GM23338 (cell line): Measurements from ENCODE around the gene SLC51B. TPM values are rescaled to one million over a fixed set of nuclear protein-coding genes. Genes with fewer than 3 reads are reported as not detected.

Experiments
- ATAC-seq: fragments of 200-7000 bp; cut with Tn5 transposase; 3 replicates; pipeline ENCODE4 v1.9.1; 2020
- DNase-seq: peaks from one replicate; pipeline ENCODE4 v3.0.0-alpha.2; 2015; ENCODE audit warnings: low spot score
- H2AFZ ChIP-seq: fragments of 200-600 bp; sonication (generic); 2 replicates; pipeline ENCODE4 v1.8.0; 2016; ENCODE audit warnings: antibody characterized with exemption, mild to moderate bottlenecking, moderate library complexity
- H3F3A ChIP-seq: fragments of 200-600 bp; sonication (generic); replicated peaks from 2 replicates; pipeline ENCODE4 v1.8.0; 2017; ENCODE audit warnings: antibody characterized with exemption, mixed run types, low read depth
- H3K27ac ChIP-seq: fragments of 200-600 bp; sonication (generic); 2 replicates; pipeline ENCODE4 v1.6.1; 2016; ENCODE audit warnings: low read depth
- H3K27me3 ChIP-seq: fragments of 200-600 bp; sonication (generic); 2 replicates; pipeline ENCODE4 v1.8.0; 2016; ENCODE audit warnings: mild to moderate bottlenecking, mixed run types, moderate library complexity; ENCODE audit not compliant: insufficient read depth
- H3K36me3 ChIP-seq: fragments of 200-600 bp; sonication (generic); 2 replicates; pipeline ENCODE4 v1.8.0; 2016; ENCODE audit warnings: mild to moderate bottlenecking; ENCODE audit not compliant: insufficient read depth
- H3K4me1 ChIP-seq: fragments of 200-600 bp; sonication (generic); 2 replicates; pipeline ENCODE4 v1.8.0; 2016; ENCODE audit warnings: mild to moderate bottlenecking, moderate library complexity; ENCODE audit not compliant: insufficient read depth
- H3K4me2 ChIP-seq: fragments of 200-600 bp; sonication (generic); 2 replicates; pipeline ENCODE4 v1.7.1; 2017; ENCODE audit warnings: mixed run types
- H3K4me3 ChIP-seq: fragments of 200-600 bp; sonication (generic); 2 replicates; pipeline ENCODE4 v1.6.1; 2016; ENCODE audit warnings: mixed run types
- H3K79me2 ChIP-seq: fragments of 200-600 bp; sonication (generic); replicated peaks from 2 replicates; pipeline ENCODE4 v1.8.0; 2017; ENCODE audit warnings: mild to moderate bottlenecking; ENCODE audit not compliant: insufficient read depth
- H3K9me2 ChIP-seq: fragments of 200-600 bp; sonication (generic); 2 replicates; pipeline ENCODE4 v1.8.0; 2017; ENCODE audit not compliant: insufficient read depth
- H4K20me1 ChIP-seq: fragments of 200-600 bp; sonication (generic); replicated peaks from 2 replicates; pipeline ENCODE4 v1.8.0; 2017; ENCODE audit warnings: mild to moderate bottlenecking; ENCODE audit not compliant: insufficient read depth
- H3K27ac Mint-ChIP-seq: 2 replicates; pipeline ENCODE4 v1.8.0; 2020; ENCODE audit warnings: inconsistent platforms, mild to moderate bottlenecking, moderate library complexity, mixed read lengths
- H3K27me3 Mint-ChIP-seq: 3 replicates; pipeline ENCODE4 v1.8.0; 2022; ENCODE audit warnings: low read depth, mild to moderate bottlenecking, moderate library complexity, mixed read lengths, inconsistent platforms; ENCODE audit not compliant: insufficient read depth, poor library complexity
- H3K36me3 Mint-ChIP-seq: 3 replicates; pipeline ENCODE4 v1.8.0; 2021; ENCODE audit warnings: low read depth, mild to moderate bottlenecking, inconsistent platforms, moderate library complexity, mixed read lengths
- H3K4me1 Mint-ChIP-seq: 3 replicates; pipeline ENCODE4 v1.8.0; 2020; ENCODE audit warnings: mild to moderate bottlenecking, inconsistent platforms, mixed read lengths
- H3K4me3 Mint-ChIP-seq: 3 replicates; pipeline ENCODE4 v1.8.0; 2021; ENCODE audit warnings: moderate library complexity, mild to moderate bottlenecking, inconsistent platforms, mixed read lengths
- H3K9me3 Mint-ChIP-seq: 3 replicates; pipeline ENCODE4 v1.8.0; 2020; ENCODE audit warnings: moderate library complexity, mild to moderate bottlenecking, inconsistent platforms, mixed read lengths
- CREB1 ChIP-seq: fragments of 250-450 bp; sonication (Bioruptor Pico); IDR thresholded peaks from 2 replicates; pipeline ENCODE4 v1.5.0; 2020; ENCODE audit warnings: low read depth, mild to moderate bottlenecking, moderate library complexity
- CTCF ChIP-seq, 2 experiments: fragments of 200-600 bp in 1 of 2; sonication (generic) in 1 of 2; conservative IDR thresholded peaks; 2 replicates each; pipeline versions ENCODE4 v1.5.1 to v1.6.1; 2016 to 2017; ENCODE audit warnings: antibody characterized with exemption in 2 of 2, low read depth in 2 of 2, mild to moderate bottlenecking in 2 of 2, moderate library complexity in 1 of 2
- EZH2phosphoT487 ChIP-seq: fragments of 200-600 bp; sonication (generic); IDR thresholded peaks from one replicate; pipeline ENCODE4 v1.8.1; 2018; ENCODE audit warnings: antibody characterized with exemption; ENCODE audit not compliant: unreplicated experiment
- JUNB ChIP-seq: IDR thresholded peaks from one replicate; pipeline ENCODE4 v1.6.1; 2016; ENCODE audit warnings: antibody characterized with exemption; ENCODE audit not compliant: unreplicated experiment
- NANOG ChIP-seq: IDR thresholded peaks from 2 replicates; pipeline ENCODE4 v1.6.1; 2016; ENCODE audit warnings: antibody characterized with exemption, borderline replicate concordance
- POLR2AphosphoS5 ChIP-seq: IDR thresholded peaks from 2 replicates; pipeline ENCODE4 v1.6.1; 2016; ENCODE audit warnings: antibody characterized with exemption, low read depth
- STAT1 ChIP-seq: IDR thresholded peaks from one replicate; pipeline ENCODE4 v1.6.1; 2016; ENCODE audit warnings: antibody characterized with exemption; ENCODE audit not compliant: unreplicated experiment
- ZNF114 ChIP-seq: fragments of 250-450 bp; sonication (Bioruptor Pico); IDR thresholded peaks from 2 replicates; pipeline ENCODE4 v1.5.0; 2020; ENCODE audit warnings: mild to moderate bottlenecking, moderate library complexity
- ZNF331 ChIP-seq: fragments of 250-450 bp; sonication (Bioruptor Pico); IDR thresholded peaks from 2 replicates; pipeline ENCODE4 v1.5.0; 2020; ENCODE audit warnings: low read depth, mild to moderate bottlenecking, moderate library complexity
- polyA plus RNA-seq: library from polyadenylated mRNA; unstranded; fragments of >200 nt; fragmentation: Nextera tagmentation; extraction: Ambion mirVana; gene quantifications from 2 replicates; pipeline ENCODE4 v1.2.1, GENCODE V29; 2016
- total RNA-seq: library from RNA; depleted of rRNA; stranded (reverse); fragments of >200 nt; shearing (Covaris generic); gene quantifications from 2 replicates; pipeline ENCODE4 v1.2.3, GENCODE V29; 2014
- TF ChIP-seq, protein P1 (sequence below): fragments of 250-450 bp; sonication (Bioruptor Pico); IDR thresholded peaks from 2 replicates; pipeline ENCODE4 v1.5.0; 2020; ENCODE audit warnings: mild to moderate bottlenecking, moderate library complexity
- TF ChIP-seq, protein P2 (sequence below): IDR thresholded peaks from one replicate; pipeline ENCODE4 v1.6.1; 2018; ENCODE audit warnings: antibody characterized with exemption; ENCODE audit not compliant: unreplicated experiment
- TF ChIP-seq, protein P3 (sequence below): IDR thresholded peaks from 2 replicates; pipeline ENCODE4 v1.6.1; 2016; ENCODE audit warnings: antibody characterized with exemption

The SLC51B gene
- total and polyA plus RNA-seq, 2 experiments from 2014 or later, result not detected

- TF ChIP-seq, protein P1, sequence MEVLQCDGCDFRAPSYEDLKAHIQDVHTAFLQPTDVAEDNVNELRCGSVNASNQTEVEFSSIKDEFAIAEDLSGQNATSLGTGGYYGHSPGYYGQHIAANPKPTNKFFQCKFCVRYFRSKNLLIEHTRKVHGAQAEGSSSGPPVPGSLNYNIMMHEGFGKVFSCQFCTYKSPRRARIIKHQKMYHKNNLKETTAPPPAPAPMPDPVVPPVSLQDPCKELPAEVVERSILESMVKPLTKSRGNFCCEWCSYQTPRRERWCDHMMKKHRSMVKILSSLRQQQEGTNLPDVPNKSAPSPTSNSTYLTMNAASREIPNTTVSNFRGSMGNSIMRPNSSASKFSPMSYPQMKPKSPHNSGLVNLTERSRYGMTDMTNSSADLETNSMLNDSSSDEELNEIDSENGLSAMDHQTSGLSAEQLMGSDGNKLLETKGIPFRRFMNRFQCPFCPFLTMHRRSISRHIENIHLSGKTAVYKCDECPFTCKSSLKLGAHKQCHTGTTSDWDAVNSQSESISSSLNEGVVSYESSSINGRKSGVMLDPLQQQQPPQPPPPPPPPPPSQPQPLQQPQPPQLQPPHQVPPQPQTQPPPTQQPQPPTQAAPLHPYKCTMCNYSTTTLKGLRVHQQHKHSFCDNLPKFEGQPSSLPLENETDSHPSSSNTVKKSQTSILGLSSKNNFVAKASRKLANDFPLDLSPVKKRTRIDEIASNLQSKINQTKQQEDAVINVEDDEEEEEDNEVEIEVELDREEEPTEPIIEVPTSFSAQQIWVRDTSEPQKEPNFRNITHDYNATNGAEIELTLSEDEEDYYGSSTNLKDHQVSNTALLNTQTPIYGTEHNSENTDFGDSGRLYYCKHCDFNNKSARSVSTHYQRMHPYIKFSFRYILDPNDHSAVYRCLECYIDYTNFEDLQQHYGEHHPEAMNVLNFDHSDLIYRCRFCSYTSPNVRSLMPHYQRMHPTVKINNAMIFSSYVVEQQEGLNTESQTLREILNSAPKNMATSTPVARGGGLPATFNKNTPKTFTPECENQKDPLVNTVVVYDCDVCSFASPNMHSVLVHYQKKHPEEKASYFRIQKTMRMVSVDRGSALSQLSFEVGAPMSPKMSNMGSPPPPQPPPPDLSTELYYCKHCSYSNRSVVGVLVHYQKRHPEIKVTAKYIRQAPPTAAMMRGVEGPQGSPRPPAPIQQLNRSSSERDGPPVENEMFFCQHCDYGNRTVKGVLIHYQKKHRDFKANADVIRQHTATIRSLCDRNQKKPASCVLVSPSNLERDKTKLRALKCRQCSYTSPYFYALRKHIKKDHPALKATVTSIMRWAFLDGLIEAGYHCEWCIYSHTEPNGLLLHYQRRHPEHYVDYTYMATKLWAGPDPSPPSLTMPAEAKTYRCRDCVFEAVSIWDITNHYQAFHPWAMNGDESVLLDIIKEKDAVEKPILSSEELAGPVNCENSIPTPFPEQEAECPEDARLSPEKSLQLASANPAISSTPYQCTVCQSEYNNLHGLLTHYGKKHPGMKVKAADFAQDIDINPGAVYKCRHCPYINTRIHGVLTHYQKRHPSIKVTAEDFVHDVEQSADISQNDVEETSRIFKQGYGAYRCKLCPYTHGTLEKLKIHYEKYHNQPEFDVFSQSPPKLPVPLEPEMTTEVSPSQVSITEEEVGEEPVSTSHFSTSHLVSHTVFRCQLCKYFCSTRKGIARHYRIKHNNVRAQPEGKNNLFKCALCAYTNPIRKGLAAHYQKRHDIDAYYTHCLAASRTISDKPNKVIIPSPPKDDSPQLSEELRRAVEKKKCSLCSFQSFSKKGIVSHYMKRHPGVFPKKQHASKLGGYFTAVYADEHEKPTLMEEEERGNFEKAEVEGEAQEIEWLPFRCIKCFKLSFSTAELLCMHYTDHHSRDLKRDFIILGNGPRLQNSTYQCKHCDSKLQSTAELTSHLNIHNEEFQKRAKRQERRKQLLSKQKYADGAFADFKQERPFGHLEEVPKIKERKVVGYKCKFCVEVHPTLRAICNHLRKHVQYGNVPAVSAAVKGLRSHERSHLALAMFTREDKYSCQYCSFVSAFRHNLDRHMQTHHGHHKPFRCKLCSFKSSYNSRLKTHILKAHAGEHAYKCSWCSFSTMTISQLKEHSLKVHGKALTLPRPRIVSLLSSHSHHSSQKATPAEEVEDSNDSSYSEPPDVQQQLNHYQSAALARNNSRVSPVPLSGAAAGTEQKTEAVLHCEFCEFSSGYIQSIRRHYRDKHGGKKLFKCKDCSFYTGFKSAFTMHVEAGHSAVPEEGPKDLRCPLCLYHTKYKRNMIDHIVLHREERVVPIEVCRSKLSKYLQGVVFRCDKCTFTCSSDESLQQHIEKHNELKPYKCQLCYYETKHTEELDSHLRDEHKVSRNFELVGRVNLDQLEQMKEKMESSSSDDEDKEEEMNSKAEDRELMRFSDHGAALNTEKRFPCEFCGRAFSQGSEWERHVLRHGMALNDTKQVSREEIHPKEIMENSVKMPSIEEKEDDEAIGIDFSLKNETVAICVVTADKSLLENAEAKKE (CRISPR knock-in tag), result no peak
- no peak for TF ChIP-seq NANOG
These were observed 42.2 kb downstream of the SLC51B start (continued) for GRCh38 chr15:65087411-65087810.

DNA sequence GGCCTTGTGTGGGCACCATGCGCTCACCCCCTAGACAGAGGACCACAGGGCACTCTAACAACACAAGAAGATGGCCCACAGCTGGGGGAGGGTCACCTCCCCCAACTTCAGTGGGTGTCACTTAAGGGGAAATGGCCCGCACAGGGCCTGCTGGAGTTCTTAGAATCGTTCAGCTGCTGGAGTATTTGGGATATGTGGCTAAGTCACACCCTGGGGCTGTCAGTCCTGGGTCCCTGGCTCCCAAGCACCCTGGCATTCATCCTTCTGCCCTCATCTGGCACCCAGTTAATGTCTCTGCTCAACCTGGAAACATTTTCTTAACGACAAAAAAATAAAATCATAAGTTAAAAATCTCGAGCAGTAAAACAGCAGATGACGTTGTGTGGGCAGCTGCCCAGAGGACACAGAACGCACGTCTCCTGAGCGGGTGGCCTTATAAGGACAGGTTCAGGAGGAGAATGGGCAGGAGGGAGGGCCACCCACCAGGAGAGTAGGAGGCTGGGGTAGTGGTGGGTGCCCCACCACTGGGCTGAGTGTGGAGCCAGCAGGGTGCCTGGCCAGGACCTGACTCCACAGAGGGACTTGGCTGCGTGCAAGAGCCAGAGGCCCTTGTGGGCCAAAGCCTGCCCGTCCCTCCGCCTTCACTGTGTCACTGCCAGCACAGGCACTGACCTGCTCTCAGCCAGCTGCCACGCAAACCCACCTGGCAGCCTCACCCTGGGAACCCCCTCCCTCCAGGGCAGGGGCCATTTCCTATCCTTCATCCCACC is 42.9 kb downstream of the SLC51B start:
- H3K9me2 ChIP-seq, result no peaks in the 10 kb centered on the region
- H3K27ac Mint-ChIP-seq, result no peak overlapping the region
- peaks cover 25% of the 10 kb centered on the region for H3K4me1 ChIP-seq
- no peak overlapping the region for H3K4me3 Mint-ChIP-seq
- no peaks in the 10 kb centered on the region for H3K27me3 ChIP-seq
- H3F3A ChIP-seq, result peaks cover 12% of the 10 kb centered on the region
- ATAC-seq (no peak), DNase-seq (no peak)
- no peak overlapping the region for H2AFZ ChIP-seq
- no peak overlapping the region for H3K4me2 ChIP-seq
- H4K20me1 ChIP-seq, result no peaks in the 10 kb centered on the region
- peaks cover 47% of the 10 kb centered on the region for H3K4me1 Mint-ChIP-seq
- H3K9me3 Mint-ChIP-seq, result no peaks in the 10 kb centered on the region
- peaks cover 12% of the 10 kb centered on the region for H3K27me3 Mint-ChIP-seq
- H3K36me3 ChIP-seq, result no peaks in the 10 kb centered on the region
- H3K27ac ChIP-seq, result no peak overlapping the region
- H3K4me3 ChIP-seq, result no peak overlapping the region
- no peaks in the 10 kb centered on the region for H3K79me2 ChIP-seq
- H3K36me3 Mint-ChIP-seq, result no peaks in the 10 kb centered on the region
- no peak for TF ChIP-seq NANOG
- TF ChIP-seq JUNB, result no peak
- TF ChIP-seq EZH2phosphoT487, result no peak
- no peak for TF ChIP-seq POLR2AphosphoS5
- no peak for TF ChIP-seq STAT1
- TF ChIP-seq, protein P2, sequence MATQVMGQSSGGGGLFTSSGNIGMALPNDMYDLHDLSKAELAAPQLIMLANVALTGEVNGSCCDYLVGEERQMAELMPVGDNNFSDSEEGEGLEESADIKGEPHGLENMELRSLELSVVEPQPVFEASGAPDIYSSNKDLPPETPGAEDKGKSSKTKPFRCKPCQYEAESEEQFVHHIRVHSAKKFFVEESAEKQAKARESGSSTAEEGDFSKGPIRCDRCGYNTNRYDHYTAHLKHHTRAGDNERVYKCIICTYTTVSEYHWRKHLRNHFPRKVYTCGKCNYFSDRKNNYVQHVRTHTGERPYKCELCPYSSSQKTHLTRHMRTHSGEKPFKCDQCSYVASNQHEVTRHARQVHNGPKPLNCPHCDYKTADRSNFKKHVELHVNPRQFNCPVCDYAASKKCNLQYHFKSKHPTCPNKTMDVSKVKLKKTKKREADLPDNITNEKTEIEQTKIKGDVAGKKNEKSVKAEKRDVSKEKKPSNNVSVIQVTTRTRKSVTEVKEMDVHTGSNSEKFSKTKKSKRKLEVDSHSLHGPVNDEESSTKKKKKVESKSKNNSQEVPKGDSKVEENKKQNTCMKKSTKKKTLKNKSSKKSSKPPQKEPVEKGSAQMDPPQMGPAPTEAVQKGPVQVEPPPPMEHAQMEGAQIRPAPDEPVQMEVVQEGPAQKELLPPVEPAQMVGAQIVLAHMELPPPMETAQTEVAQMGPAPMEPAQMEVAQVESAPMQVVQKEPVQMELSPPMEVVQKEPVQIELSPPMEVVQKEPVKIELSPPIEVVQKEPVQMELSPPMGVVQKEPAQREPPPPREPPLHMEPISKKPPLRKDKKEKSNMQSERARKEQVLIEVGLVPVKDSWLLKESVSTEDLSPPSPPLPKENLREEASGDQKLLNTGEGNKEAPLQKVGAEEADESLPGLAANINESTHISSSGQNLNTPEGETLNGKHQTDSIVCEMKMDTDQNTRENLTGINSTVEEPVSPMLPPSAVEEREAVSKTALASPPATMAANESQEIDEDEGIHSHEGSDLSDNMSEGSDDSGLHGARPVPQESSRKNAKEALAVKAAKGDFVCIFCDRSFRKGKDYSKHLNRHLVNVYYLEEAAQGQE, result no peak
- no peak for TF ChIP-seq ZNF331
- no peak for TF ChIP-seq CTCF (conservative IDR thresholded peaks at IDR 0.05; ENCODE audit: low read depth in 2 of 2)
- TF ChIP-seq, protein P3, sequence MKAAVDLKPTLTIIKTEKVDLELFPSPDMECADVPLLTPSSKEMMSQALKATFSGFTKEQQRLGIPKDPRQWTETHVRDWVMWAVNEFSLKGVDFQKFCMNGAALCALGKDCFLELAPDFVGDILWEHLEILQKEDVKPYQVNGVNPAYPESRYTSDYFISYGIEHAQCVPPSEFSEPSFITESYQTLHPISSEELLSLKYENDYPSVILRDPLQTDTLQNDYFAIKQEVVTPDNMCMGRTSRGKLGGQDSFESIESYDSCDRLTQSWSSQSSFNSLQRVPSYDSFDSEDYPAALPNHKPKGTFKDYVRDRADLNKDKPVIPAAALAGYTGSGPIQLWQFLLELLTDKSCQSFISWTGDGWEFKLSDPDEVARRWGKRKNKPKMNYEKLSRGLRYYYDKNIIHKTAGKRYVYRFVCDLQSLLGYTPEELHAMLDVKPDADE, result no peak
- TF ChIP-seq ZNF114 (CRISPR knock-in tag), result no peak
- TF ChIP-seq CREB1 (CRISPR knock-in tag), result no peak
